Measurements from ENCODE around the gene NAP1L5.

The NAP1L5 gene, protein sequence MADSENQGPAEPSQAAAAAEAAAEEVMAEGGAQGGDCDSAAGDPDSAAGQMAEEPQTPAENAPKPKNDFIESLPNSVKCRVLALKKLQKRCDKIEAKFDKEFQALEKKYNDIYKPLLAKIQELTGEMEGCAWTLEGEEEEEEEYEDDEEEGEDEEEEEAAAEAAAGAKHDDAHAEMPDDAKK

DNA sequence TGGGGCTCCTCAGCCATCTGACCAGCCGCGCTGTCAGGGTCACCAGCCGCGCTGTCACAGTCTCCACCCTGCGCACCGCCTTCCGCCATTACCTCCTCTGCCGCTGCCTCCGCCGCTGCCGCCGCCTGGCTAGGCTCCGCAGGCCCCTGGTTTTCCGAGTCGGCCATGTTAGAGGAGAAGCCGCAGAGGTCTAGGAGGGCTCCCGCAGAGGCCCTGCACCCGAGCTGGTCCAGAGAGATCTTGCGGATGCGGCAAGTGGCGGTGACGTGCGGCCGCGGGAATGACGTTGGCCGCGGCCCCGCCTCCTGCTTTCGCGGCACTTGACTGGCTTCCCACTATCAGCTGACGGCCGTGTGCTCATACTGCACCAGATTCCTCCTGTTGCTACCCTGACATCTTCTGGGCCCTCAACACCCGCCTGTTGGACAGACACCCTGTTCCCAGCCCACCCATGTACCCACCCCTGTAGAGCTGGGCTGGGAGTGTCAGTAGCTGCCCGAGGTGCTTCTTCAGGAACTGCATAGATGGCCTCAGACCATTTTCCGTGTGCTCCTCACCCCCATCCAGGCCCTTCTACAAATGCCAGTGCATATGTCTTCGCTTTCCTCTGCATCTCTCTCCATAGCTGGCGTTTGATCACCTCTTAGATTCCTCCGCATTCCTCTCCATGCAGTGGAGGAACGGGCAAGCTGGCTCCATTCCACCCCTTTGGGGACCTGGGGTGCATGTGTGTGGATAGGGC is at the start of gene NAP1L5:
Gene NAP1L5 (minus strand): TSS at position 242 of the 742 bp plus-strand sequence. CDS start 75 bp downstream, at position 167.
- DNase-seq (ENCODE audit: low read depth, low spot score), result no peak

- no peak for DNase-seq (ENCODE audit: low read depth, low spot score)
Measured at GRCh38 chr4:88747351-88747750, 49.7 kb upstream of the NAP1L5 start.

DNA sequence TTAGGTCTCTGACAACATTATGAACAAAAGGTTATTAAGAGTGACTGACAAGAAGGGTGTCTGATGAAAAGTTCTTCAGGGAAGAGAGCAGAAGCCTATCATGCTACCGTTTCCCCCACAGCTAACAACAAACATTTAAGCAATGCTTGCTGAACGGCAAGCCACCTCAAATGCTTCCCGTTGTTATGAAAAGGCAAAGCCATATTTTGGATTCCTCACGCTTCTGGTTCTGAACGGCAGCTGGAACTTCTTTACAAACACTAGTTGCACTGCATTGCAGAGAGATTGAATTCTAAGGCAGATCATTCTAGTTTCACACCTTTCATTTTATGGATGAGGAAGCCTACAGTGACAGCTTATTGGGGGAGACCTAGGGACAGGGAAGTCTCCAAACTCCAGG is 48.6 kb upstream of the NAP1L5 start:
- no peak for DNase-seq (ENCODE audit: low read depth, low spot score)

GRCh38 chr4:88745581-88746163 is 48.0 kb upstream of the NAP1L5 start:
- no peak for DNase-seq (ENCODE audit: low read depth, low spot score)

DNA sequence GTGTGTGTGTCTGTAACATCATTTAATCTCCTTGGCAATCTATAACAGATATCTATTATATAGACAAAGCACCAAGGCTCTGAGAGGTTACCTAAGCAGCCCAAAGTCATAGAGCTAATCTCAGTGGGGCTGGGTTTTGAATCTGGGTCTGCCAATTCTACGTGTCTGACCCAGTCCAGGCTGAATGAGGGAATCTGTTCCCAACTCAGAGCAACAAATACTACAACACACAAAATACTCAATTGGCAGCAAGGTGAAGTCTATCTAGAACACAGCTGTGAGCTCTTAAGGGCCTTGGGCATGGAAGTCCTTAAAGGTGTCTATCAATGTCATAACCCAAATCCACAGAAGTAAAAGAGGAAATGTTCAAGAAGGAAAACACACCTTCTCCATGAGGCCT is 47.5 kb upstream of the NAP1L5 start:
- no peak for DNase-seq (ENCODE audit: low read depth, low spot score)

GRCh38 chr4:88744609-88745008 is 47.0 kb upstream of the NAP1L5 start:
- no peak for DNase-seq (ENCODE audit: low read depth, low spot score)

DNA sequence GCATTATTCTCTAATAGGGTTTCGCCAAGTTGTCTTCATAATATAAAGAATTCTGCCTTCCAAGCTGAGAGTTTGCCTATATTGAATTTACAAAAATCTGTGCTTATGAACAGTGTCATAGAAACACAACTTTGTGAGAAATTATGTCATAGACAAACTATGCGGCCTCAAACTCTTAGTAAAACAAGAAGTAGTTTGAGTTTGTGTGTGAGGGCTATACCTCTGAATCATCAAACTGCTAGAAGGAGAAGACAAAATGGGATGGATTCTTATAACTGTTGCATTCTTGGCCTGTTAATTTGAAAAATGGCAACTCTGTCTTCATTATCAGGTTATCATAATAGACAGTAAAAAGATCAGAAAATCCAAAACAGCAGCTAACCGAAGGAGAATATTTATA is 46.1 kb upstream of the NAP1L5 start:
- no peak for DNase-seq (ENCODE audit: low read depth, low spot score)

DNA sequence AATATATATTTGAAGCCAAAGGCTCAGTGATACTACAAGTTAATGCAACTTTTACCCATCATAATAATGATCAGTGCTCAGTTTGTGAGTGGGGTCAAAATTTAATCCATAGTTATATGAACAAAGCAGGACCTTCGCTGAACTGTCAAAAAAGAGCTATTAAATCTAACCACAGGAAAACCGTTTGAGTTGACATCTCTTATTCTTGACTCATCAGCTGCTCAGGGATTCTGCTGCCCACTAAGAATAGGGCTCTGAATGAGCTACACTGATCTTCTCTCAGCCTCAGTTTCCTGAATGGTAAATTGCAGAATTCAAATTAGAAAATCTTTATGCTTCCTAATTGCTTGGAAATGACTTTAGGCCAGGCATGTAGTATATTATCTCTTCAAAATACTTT is 44.9 kb upstream of the NAP1L5 start:
- DNase-seq (ENCODE audit: low read depth, low spot score), result no peak

DNA sequence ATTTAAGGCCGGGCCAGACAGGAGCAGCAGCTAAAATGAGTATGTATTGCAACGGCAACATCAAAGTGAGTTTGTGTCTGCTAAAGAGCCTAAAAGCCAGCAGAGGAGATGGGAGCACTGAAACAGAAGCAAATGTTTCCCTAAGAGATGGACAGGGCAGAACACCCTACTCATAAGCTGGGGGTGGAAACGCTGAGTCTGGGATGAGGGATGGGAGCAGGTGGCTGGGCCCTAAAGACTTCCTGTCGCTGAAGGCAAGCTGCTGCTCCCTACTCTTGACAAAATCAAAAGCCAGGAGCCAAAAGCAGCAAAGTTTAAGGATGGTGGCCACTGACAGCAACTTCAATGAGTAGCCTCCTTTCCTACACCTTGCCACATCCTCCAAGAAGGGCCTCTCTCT is 40.6 kb upstream of the NAP1L5 start:
- DNase-seq (ENCODE audit: low read depth, low spot score), result no peak

DNA sequence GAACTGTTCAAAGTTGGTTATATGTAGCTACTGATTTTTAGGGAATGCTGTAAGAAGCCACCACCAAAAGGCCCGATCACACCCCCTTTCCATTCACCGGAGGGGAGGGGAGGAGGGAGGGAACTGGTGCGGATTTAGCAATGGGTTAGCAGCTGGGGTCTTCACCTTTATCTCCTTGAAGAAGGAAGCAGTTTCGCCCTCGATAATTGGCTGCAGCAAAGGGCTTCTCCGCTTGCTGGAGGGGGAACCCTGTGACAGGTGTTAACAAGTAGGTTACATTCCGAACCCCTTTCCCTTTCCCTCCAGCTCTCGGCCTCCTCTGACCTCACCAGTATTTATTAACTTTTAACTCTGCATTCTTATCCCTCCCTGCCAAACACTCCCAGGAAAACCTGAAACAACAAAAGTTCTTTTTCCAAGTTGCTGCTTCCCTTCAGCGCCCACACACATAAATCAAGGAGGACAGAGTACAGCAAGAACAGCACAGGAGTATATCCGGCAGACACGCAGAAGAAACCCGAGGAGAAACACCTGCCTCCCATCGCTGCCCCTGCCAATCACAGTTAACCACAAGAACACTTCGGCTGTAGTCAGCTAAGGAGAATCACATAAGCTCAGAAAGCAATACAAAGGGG is 39.8 kb upstream of the NAP1L5 start:
- DNase-seq (ENCODE audit: low read depth, low spot score), result no peak

DNA sequence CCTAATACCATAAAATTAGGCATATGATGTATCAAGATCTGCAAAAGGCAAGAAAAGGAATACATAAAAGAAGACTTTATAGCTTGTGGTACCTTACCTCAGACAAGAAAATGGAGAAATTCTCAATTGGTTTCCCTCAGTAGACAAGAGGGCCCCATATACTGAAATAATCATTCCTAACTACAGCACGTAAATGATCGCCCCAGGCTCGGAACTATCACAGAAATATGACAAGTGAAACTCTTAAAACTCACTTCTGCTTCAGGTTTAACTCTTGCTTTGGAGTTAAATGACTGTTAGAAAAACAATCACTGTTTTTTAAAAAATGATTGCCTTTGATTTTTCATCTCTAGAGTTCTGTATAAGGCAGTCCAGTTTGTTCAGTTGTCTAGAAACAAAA is 38.6 kb upstream of the NAP1L5 start:
- DNase-seq (ENCODE audit: low read depth, low spot score), result no peak

DNA sequence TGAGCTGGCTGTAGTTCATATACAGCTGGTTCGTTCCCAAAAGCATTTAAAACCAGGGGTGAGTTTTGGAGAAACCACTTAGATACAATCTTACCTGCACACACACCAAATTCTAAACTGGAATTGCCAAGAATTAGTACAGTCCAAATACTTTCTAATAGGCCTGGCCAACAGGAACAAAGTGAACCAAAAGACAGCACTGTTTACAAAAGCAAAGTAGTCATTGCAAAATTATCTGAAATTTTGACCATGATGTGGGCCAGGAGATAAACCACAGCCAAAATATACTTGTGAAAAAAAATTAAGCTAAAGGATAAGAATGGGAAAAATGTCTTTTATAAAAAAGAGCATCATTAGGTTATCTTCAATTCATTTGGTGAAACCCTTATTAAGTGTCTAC is 37.9 kb upstream of the NAP1L5 start:
- DNase-seq (ENCODE audit: low read depth, low spot score), result no peak

DNA sequence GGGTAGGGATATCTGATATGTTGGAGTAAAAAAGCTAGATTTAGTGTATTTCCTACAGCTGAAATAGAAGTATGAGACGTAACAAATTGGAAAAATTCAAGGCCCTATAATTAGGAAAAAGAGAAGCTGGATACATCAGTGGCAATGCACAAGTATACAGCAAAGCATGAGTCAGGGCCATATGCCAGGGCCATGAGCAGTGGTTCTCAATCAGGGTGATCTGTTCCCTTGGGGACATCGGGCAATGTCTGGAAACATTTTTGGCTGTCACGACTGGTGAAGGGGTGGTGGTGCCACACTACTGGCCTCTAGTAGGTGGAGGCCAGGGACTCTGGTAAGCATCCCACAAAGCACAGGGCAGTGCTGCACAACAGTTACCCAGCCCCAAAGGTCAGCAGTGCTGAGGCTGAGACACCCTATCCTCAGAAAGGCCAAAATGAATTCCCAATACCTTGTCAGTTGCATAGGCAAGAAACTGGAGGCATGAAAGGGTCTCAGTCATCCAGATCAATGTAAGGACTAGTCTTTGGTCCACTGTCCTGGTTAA is 36.8 kb upstream of the NAP1L5 start:
- no peak for DNase-seq (ENCODE audit: low read depth, low spot score)

DNA sequence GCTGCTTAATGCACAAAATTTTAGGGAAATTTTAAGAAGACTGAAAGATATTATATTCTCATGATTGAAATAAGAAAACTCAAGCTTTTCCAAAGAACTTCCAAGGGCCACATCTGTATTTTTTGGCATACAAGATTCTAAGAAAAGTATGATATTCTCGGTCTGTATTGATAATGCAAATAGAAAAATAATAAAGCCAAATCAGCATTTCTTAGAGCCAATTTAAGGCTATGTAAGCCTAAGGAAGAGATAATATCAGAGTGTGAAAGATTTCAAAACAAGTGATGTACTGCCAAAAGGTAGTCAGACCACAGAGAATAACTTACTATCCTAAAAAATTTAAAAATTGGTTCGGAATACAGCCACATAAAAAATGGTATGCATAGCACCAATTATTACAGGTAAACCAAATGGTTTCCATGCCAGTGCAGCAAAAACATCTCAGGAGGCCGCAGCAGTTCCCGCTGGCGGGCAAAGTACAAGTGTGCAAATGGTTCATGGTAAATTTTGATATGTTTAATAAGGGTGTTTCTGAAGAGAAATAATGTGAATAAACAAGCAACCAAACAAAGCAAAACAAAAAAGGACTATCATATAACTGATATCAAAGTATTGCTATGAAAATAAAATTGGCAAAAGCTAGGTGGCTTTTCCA is 35.2 kb upstream of the NAP1L5 start:
- no peak for DNase-seq (ENCODE audit: low read depth, low spot score)

DNA sequence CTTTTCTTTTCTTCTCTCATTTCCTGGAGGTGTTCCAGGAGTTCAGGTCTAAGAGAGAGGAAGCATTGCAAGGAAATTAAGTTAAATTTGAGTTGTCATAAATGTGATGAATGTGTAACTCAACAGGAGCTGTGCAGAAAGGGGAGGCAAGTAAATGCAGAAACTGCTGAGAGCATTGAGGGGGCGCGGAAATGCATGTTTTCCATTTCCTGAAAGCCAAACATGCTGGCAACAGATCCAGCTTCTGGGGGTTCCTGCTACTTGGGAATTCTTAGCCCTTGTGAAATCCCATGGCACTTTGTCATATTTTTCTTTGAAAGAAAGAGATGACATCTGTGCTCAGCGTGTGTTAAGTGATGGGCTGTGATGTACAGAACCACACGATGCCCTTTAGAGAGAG is 33.8 kb upstream of the NAP1L5 start:
- no peak for DNase-seq (ENCODE audit: low read depth, low spot score)

GRCh38 chr4:88730811-88731210 is 33.2 kb upstream of the NAP1L5 start:
- DNase-seq (ENCODE audit: low read depth, low spot score), result no peak

DNA sequence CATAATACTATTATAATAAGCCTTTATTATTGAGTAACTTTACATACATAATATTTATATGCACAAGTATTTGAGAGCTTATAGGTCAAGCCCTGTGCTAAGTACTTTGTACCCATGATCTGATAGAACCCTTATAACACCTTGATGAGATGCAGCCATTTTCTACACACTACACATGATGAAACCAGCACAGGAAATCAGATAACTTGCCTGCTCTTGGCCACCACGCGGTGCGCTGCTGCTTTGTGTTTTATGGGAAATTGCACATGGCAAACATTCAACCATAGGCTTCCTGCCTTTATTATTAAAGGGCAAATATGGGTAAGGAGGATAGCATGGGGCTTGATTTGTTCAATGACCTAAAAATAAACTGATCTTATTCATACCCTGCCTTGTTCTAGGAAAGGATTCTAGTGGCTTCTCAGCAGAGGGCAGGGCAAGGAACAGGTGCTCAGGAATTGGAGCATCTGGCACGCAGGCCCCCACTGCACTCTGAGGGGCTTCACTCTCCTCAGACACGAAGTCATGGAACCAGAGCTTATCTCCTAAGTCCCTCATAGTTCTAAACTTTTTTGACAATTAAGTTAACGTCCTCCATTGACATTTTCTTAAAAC is 31.6 kb upstream of the NAP1L5 start:
- no peak for DNase-seq (ENCODE audit: low read depth, low spot score)

DNA sequence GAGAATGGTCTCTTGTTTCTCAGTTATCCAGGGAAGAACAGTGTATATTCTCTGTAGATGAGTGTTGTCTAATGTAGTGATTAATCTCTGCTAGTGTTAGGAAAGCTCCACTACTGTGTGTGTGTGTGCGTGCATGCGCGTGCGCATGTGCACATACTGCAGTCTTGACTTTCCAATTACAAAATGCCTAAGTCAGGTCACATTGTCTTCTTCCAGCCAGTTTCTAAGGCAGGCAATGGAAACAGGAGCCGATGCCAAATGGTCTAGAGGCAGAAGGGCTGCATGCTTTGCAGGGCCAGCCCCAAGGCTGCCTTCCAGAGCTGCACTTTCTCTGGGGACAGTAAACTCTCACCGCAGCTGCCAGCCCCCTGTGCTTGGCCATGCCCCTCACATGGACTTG is 30.5 kb upstream of the NAP1L5 start:
- no peak for DNase-seq (ENCODE audit: low read depth, low spot score)

DNA sequence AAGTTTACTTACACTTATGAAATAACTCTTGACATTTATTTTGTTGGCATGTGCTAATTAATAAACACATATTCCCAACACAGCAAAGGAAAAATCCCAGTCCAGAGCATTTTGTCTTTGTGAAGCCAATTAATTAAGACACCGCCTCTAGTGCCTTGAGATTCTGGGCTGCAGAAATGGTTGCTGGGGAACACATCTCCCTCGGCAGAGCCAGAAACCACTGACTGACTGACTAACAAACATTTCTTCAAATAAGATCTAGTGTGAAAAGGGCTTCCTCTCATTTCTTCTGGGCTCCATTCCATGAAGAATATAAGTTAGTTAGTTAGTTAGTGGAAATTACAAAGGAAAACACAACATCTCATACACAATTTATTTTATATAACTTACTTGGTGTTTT is 28.4 kb upstream of the NAP1L5 start:
- DNase-seq (ENCODE audit: low read depth, low spot score), result no peak

DNA sequence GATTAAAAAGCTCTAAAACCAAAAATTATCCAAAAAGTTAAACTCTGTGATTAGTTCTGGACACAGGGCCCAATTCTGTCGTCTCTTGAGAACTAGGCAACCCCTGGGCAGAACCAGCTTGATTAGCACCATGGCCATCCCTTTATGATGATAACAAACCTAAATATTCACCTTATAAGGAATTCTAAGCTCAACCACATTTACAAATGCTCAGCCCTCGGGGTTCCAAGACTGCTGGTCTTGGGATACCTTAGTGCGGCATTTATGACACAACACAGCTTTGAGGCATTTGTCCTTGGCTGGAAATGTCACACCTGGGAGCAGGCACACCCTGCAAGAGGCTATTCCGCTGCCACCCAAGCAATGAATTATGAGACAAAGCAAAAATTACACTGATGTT is 27.5 kb upstream of the NAP1L5 start:
- no peak for DNase-seq (ENCODE audit: low read depth, low spot score)

DNA sequence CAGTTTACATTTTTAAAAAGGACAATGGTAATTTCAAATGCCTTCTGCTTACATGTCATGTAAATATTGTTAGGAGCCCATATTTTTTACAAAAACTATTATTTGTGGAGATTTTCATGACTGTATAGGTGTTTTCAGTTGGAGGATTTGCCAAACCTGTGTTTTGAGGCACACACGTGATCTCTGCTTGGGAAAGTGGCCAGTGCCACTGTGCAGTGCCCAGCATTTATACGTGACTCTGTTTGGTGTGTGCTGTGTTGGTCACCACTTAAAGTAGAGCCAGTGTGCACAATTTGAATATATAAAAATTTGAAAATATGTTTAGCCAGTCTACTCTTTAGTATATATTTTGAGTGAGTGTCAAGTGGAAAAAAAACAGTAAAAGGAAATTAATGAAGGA is 26.8 kb upstream of the NAP1L5 start:
- DNase-seq (ENCODE audit: low read depth, low spot score), result no peak

DNA sequence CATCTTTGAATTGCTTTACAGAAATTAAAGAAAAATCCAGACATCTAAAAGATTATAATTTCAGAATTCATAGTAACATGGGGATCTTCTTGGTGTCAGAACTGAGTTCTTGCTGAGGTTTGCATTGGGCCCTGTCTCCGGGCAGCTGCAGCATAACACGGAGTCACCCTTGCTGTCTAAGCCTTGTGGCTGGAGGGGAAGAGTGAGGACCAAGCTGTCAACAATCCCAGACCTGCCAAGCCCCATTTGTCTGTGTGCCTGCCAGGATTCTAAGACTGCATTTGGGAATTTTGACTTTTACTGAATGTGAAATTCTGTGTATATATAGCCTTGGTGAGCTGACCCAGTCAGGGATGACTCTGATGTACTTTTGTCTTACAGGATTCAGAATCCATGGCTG is 25.2 kb upstream of the NAP1L5 start:
- DNase-seq (ENCODE audit: low read depth, low spot score), result no peak
